Measurements from ENCODE around the gene CEACAM3.

- TF ChIP-seq CTCF (IDR thresholded peaks at IDR 0.05) (no peak), POLR2AphosphoS5 (IDR thresholded peaks at IDR 0.05) (no peak), POLR2A (IDR thresholded peaks at IDR 0.05) (no peak)
Observed at GRCh38 chr19:41815301-41815700, 18.9 kb downstream of the CEACAM3 start.
